Karpas-422 (cell line): Measurements from ENCODE around the gene FGD2. TPM values are rescaled to one million over a fixed set of nuclear protein-coding genes. Genes with fewer than 3 reads are reported as not detected.

Experiments used
- DNase-seq: peaks from one replicate; pipeline ENCODE4 v3.0.0-alpha.2; 2015
- H2AFZ ChIP-seq: fragments of 200-600 bp; sonication (generic); 2 replicates; pipeline ENCODE4 v1.6.1; 2014; ENCODE audit warnings: antibody characterized with exemption, low read length, mixed read lengths
- H3K27ac ChIP-seq: fragments of 200-600 bp; sonication (generic); 2 replicates; pipeline ENCODE4 v1.5.1; 2014; ENCODE audit warnings: mild to moderate bottlenecking, low read length, moderate library complexity
- H3K27me3 ChIP-seq: fragments of 200-600 bp; sonication (generic); 2 replicates; pipeline ENCODE4 v1.6.1; 2014; ENCODE audit warnings: low read length, mixed read lengths
- H3K36me3 ChIP-seq: fragments of 200-600 bp; sonication (generic); 2 replicates; pipeline ENCODE4 v1.6.1; 2014; ENCODE audit warnings: low read length, mixed read lengths; ENCODE audit not compliant: insufficient read depth
- H3K4me1 ChIP-seq: fragments of 200-600 bp; sonication (generic); 2 replicates; pipeline ENCODE4 v1.6.1; 2014; ENCODE audit warnings: mild to moderate bottlenecking, low read length, mixed read lengths
- H3K4me2 ChIP-seq: fragments of 200-600 bp; sonication (generic); 2 replicates; pipeline ENCODE4 v1.6.1; 2014; ENCODE audit warnings: low read length, low read depth, mild to moderate bottlenecking; ENCODE audit not compliant: poor library complexity, severe bottlenecking
- H3K4me3 ChIP-seq: fragments of 200-600 bp; sonication (generic); 2 replicates; pipeline ENCODE4 v1.5.1; 2014; ENCODE audit warnings: mild to moderate bottlenecking, antibody characterized with exemption, low read length, mixed read lengths
- H3K79me2 ChIP-seq: fragments of 200-600 bp; sonication (generic); 2 replicates; pipeline ENCODE4 v1.6.1; 2014; ENCODE audit warnings: mild to moderate bottlenecking, low read length, mixed read lengths
- H3K9ac ChIP-seq: fragments of 200-600 bp; sonication (generic); 2 replicates; pipeline ENCODE4 v1.6.0; 2014; ENCODE audit warnings: low read length
- H3K9me2 ChIP-seq: fragments of 200-600 bp; sonication (generic), shearing (Covaris generic); replicated peaks from 2 replicates; pipeline ENCODE4 v1.6.0; 2014; ENCODE audit warnings: mild to moderate bottlenecking, low read length, moderate library complexity; ENCODE audit not compliant: insufficient read depth
- H3K9me3 ChIP-seq: fragments of 300-700, 200-600 bp; sonication (generic); 2 replicates; pipeline ENCODE4 v1.6.1; 2014; ENCODE audit warnings: low read length, mixed read lengths
- H4K20me1 ChIP-seq: fragments of 200-600 bp; sonication (generic); 2 replicates; pipeline ENCODE4 v1.6.1; 2014; ENCODE audit warnings: mild to moderate bottlenecking, antibody characterized with exemption, low read length, low read depth; ENCODE audit not compliant: insufficient read depth
- total RNA-seq: library from RNA; depleted of rRNA; stranded (reverse); fragments of >200 nt; shearing (Covaris generic); gene quantifications from 2 replicates; pipeline ENCODE4 v1.2.3, GENCODE V29; 2014; ENCODE audit warnings: low replicate concordance

Gene FGD2
- total RNA-seq, 1 experiment from 2014 or later: 37.1 TPM

- Histone ChIP-seq H3K27ac (no peak overlapping the region), H3K4me1 (no peaks in the 10 kb centered on the region), H3K9ac (no peak overlapping the region), H3K4me2 (no peak overlapping the region), H3K9me3 (no peaks in the 10 kb centered on the region), H3K36me3 (peaks cover 50% of the 10 kb centered on the region), H2AFZ (no peak overlapping the region), H4K20me1 (peaks cover 34% of the 10 kb centered on the region), H3K79me2 (peaks cover 26% of the 10 kb centered on the region), H3K9me2 (no peaks in the 10 kb centered on the region), H3K4me3 (no peak overlapping the region), H3K27me3 (no peaks in the 10 kb centered on the region)
- DNase-seq: no peak
Measured at GRCh38 chr6:36976509-36976908, 28.9 kb upstream of the FGD2 start.

GRCh38 chr6:36976931-36977330 lies 28.5 kb upstream of the FGD2 start:
- H3K4me1 ChIP-seq: no peaks in the 10 kb centered on the region; the same call in 1 of the 2 replicates
- no peak overlapping the region for H2AFZ ChIP-seq
- H3K9ac ChIP-seq: no peak overlapping the region
- no peak overlapping the region for H3K27ac ChIP-seq
- peaks cover 38% of the 10 kb centered on the region for H4K20me1 ChIP-seq
- no peak for DNase-seq
- H3K9me3 ChIP-seq: no peaks in the 10 kb centered on the region
- peaks cover 30% of the 10 kb centered on the region for H3K79me2 ChIP-seq
- no peak overlapping the region for H3K4me3 ChIP-seq
- H3K36me3 ChIP-seq: peaks cover 46% of the 10 kb centered on the region
- no peak overlapping the region for H3K4me2 ChIP-seq
- no peaks in the 10 kb centered on the region for H3K27me3 ChIP-seq
- H3K9me2 ChIP-seq: no peaks in the 10 kb centered on the region

- H3K27me3 ChIP-seq: no peaks in the 10 kb centered on the region
- H3K4me1 ChIP-seq: no peaks in the 10 kb centered on the region; the same call in 1 of the 2 replicates
- H3K9ac ChIP-seq: no peak overlapping the region
- H3K4me2 ChIP-seq: no peak overlapping the region
- peak; percentile 85 for DNase-seq
- H3K36me3 ChIP-seq: peaks cover 44% of the 10 kb centered on the region
- no peak overlapping the region for H3K4me3 ChIP-seq
- no peak overlapping the region for H2AFZ ChIP-seq
- H3K79me2 ChIP-seq: peaks cover 34% of the 10 kb centered on the region
- H3K9me2 ChIP-seq: no peaks in the 10 kb centered on the region
- H3K27ac ChIP-seq: no peak overlapping the region
- H4K20me1 ChIP-seq: peaks cover 41% of the 10 kb centered on the region
- no peaks in the 10 kb centered on the region for H3K9me3 ChIP-seq
Measured at GRCh38 chr6:36977470-36977941, 27.9 kb upstream of the FGD2 start.

- no peak overlapping the region for H3K4me2 ChIP-seq
- H4K20me1 ChIP-seq: peaks cover 53% of the 10 kb centered on the region
- H3K79me2 ChIP-seq: peaks cover 46% of the 10 kb centered on the region
- no peak overlapping the region for H2AFZ ChIP-seq
- H3K27ac ChIP-seq: no peak overlapping the region
- no peak overlapping the region for H3K4me3 ChIP-seq
- peaks cover 7% of the 10 kb centered on the region for H3K4me1 ChIP-seq
- no peaks in the 10 kb centered on the region for H3K27me3 ChIP-seq
- H3K9me3 ChIP-seq: no peaks in the 10 kb centered on the region
- peaks cover 35% of the 10 kb centered on the region; the same call in 1 of the 2 replicates for H3K36me3 ChIP-seq
- no peaks in the 10 kb centered on the region for H3K9me2 ChIP-seq
- DNase-seq: no peak
- H3K9ac ChIP-seq: no peak overlapping the region
Measured at GRCh38 chr6:36978421-36979346, 26.8 kb upstream of the FGD2 start.

- Histone ChIP-seq H3K27me3 (no peaks in the 10 kb centered on the region), H2AFZ (no peak overlapping the region), H3K36me3 (peaks cover 29% of the 10 kb centered on the region; the same call in 1 of the 2 replicates), H3K4me2 (no peak overlapping the region), H3K27ac (no peak overlapping the region), H3K9me2 (no peaks in the 10 kb centered on the region), H4K20me1 (peaks cover 60% of the 10 kb centered on the region), H3K79me2 (peaks cover 53% of the 10 kb centered on the region), H3K4me3 (no peak overlapping the region), H3K4me1 (peaks cover 14% of the 10 kb centered on the region), H3K9ac (no peak overlapping the region), H3K9me3 (no peaks in the 10 kb centered on the region)
- DNase-seq: no peak
Measured at GRCh38 chr6:36979347-36979742, 26.1 kb upstream of the FGD2 start.

- no peak overlapping the region for H3K4me3 ChIP-seq
- DNase-seq: no peak
- H3K36me3 ChIP-seq: peaks cover 24% of the 10 kb centered on the region; the same call in 1 of the 2 replicates
- no peak overlapping the region for H2AFZ ChIP-seq
- H3K9ac ChIP-seq: no peak overlapping the region
- no peak overlapping the region for H3K4me2 ChIP-seq
- peaks cover 18% of the 10 kb centered on the region for H3K4me1 ChIP-seq
- no peaks in the 10 kb centered on the region for H3K9me3 ChIP-seq
- no peak overlapping the region for H3K27ac ChIP-seq
- peaks cover 61% of the 10 kb centered on the region for H3K79me2 ChIP-seq
- no peaks in the 10 kb centered on the region for H3K9me2 ChIP-seq
- H4K20me1 ChIP-seq: peaks cover 66% of the 10 kb centered on the region
- H3K27me3 ChIP-seq: no peaks in the 10 kb centered on the region
Measured at GRCh38 chr6:36980129-36980528, 25.3 kb upstream of the FGD2 start.

- Histone ChIP-seq H3K9ac (no peak overlapping the region), H3K27me3 (no peaks in the 10 kb centered on the region), H3K36me3 (peaks cover 21% of the 10 kb centered on the region; the same call in 1 of the 2 replicates), H3K79me2 (peaks cover 69% of the 10 kb centered on the region), H2AFZ (no peak overlapping the region), H3K9me2 (no peaks in the 10 kb centered on the region), H4K20me1 (peaks cover 66% of the 10 kb centered on the region), H3K4me2 (no peak overlapping the region), H3K9me3 (no peaks in the 10 kb centered on the region), H3K4me3 (no peak overlapping the region), H3K4me1 (peaks cover 18% of the 10 kb centered on the region), H3K27ac (no peak overlapping the region)
- no peak for DNase-seq
Measured at GRCh38 chr6:36980876-36981619, 24.4 kb upstream of the FGD2 start.

GRCh38 chr6:36983538-36983937 lies 21.9 kb upstream of the FGD2 start:
- H3K9me2 ChIP-seq: no peaks in the 10 kb centered on the region
- H3K4me3 ChIP-seq: peak overlapping the region; percentile 97; the same call in 1 of the 2 replicates
- H3K79me2 ChIP-seq: peaks cover 69% of the 10 kb centered on the region
- no peak overlapping the region for H3K27ac ChIP-seq
- H3K4me2 ChIP-seq: peak overlapping the region; percentile 99
- no peaks in the 10 kb centered on the region for H3K9me3 ChIP-seq
- peak overlapping the region; percentile 21; the same call in 1 of the 2 replicates for H3K9ac ChIP-seq
- H3K4me1 ChIP-seq: peaks cover 29% of the 10 kb centered on the region
- H2AFZ ChIP-seq: no peak overlapping the region
- H4K20me1 ChIP-seq: peaks cover 57% of the 10 kb centered on the region
- no peaks in the 10 kb centered on the region for H3K27me3 ChIP-seq
- DNase-seq: no peak
- H3K36me3 ChIP-seq: no peaks in the 10 kb centered on the region
